Adrenal gland (tissue), 12 donors: ENCODE data around the gene CPA5. TPM values are rescaled to one million over a fixed set of nuclear protein-coding genes. Genes with fewer than 3 reads are reported as not detected.
"Not testable (repeated sequence)": the region's sequence is repeated elsewhere in the genome, so short reads cannot be mapped to it uniquely, and the experiment has no call there.

Experiments used
- DNase-seq, 7 donors: peaks; one replicate each; pipeline ENCODE4 v3.0.0-alpha.2; 2019 to 2020
- H3K27ac ChIP-seq, 5 donors: fragments of 200-600 bp; sonication (generic) in 4 of 5; 1 replicate in 3 of 5; 2 replicates in 2 of 5; pipeline versions ENCODE4 v1.5.1 to v1.8.0; 2016 to 2020; ENCODE audit warnings: mild to moderate bottlenecking in 1 of 5
- H3K27me3 ChIP-seq: fragments of 200-600 bp; 2 replicates; pipeline ENCODE4 v1.8.0; 2021
- H3K36me3 ChIP-seq, 2 donors: fragments of 200-600 bp; replicated peaks in 1 of 2; 1 replicate in 1 of 2; 2 replicates in 1 of 2; pipeline versions ENCODE4 v1.5.1 to v1.8.0; 2018 to 2022
- H3K4me1 ChIP-seq, 2 donors: fragments of 200-600 bp; replicated peaks in 1 of 2; 1 replicate in 1 of 2; 2 replicates in 1 of 2; pipeline versions ENCODE4 v1.5.1 to v1.8.0; 2018 to 2021
- H3K4me3 ChIP-seq, 4 donors: fragments of 200-600 bp; sonication (generic) in 3 of 4; one replicate each; pipeline ENCODE4 v1.5.1; 2016 to 2018
- H3K9me3 ChIP-seq, 3 donors: fragments of 200-600 bp; sonication (generic) in 1 of 3; replicated peaks in 1 of 3; 1 replicate in 2 of 3; 2 replicates in 1 of 3; pipeline versions ENCODE4 v1.5.1 to v1.8.0; 2016 to 2021
- POLR2A ChIP-seq, 2 donors: fragments of 450-650 bp; IDR thresholded peaks; one replicate each; pipeline ENCODE4 v1.6.1; 2017; ENCODE audit warnings: antibody characterized with exemption in 2 of 2, mild to moderate bottlenecking in 2 of 2, moderate library complexity in 1 of 2
- WGBS, 4 donors: extraction: QIAGEN DNeasy Blood & Tissue Kit in 2 of 4; methylation state at CpG; one replicate each; pipeline versions ENCODE4 v1.1.5 to v1.1.7; 2013 to 2017; 5-methylcytosine and 5-hydroxymethylcytosine counted together
- intact Hi-C, 2 donors: fragments of 100-400 bp; cut with DNase I; formaldehyde crosslinking; loops; one replicate each; pipeline versions ENCODE4 v1.14.1 to v1.15.0; 2022 to 2023
- polyA plus RNA-seq, 3 donors: library from polyadenylated mRNA; stranded (reverse); fragments of 200-250 nt in 2 of 3; fragments of 350-450 nt in 1 of 3; fragmentation: Illumina TruSeq in 1 of 3; extraction: RNeasy Lipid Tissue Mini Kit (QIAGEN cat#74804) in 1 of 3; gene quantifications; one replicate each; pipeline ENCODE4 v1.2.3, GENCODE V29; 2013 to 2014
- total RNA-seq, 9 donors: library from RNA; depleted of rRNA in 4 of 9; stranded (reverse); fragments of >200 nt in 4 of 9; fragments of 120-200 nt in 1 of 9; fragmentation: NEBNext Ultra II Directional in 1 of 9; extraction: Animal tissue kit (Norgen Biotek cat#: 25700) in 1 of 9; gene quantifications; one replicate each; pipeline versions ENCODE4 v1.1.0 to v1.2.4, GENCODE V29; 2013 to 2023
- TF ChIP-seq, protein P1 (sequence below), 6 experiments: fragments of 450-650 bp in 4 of 6; fragments of 200-600 bp in 2 of 6; sonication (generic) in 1 of 6; IDR thresholded peaks; 1 replicate in 5 of 6; 2 replicates in 1 of 6; pipeline versions ENCODE4 v1.5.1 to v1.8.0; 2016 to 2021; ENCODE audit warnings: antibody characterized with exemption in 6 of 6, mild to moderate bottlenecking in 2 of 6, moderate library complexity in 1 of 6
- donor health status: healthy with polysubstance abuse.
- donor health status: Bipolar disorder and iron deficiency.
- donor health status: DM: yes; HTN: yes; CAD: no.
- donor health status: DM: no; HTN: no; CAD: no.
- donor health status: DM: no; HTN: no; CAD: no.
- donor health status: DM: yes; HTN: yes; CAD: no.

The CPA5 gene
- total and polyA plus RNA-seq, 12 donors = 0.24 to 0.65 (median 0.29) TPM; not detected in 8

DNA sequence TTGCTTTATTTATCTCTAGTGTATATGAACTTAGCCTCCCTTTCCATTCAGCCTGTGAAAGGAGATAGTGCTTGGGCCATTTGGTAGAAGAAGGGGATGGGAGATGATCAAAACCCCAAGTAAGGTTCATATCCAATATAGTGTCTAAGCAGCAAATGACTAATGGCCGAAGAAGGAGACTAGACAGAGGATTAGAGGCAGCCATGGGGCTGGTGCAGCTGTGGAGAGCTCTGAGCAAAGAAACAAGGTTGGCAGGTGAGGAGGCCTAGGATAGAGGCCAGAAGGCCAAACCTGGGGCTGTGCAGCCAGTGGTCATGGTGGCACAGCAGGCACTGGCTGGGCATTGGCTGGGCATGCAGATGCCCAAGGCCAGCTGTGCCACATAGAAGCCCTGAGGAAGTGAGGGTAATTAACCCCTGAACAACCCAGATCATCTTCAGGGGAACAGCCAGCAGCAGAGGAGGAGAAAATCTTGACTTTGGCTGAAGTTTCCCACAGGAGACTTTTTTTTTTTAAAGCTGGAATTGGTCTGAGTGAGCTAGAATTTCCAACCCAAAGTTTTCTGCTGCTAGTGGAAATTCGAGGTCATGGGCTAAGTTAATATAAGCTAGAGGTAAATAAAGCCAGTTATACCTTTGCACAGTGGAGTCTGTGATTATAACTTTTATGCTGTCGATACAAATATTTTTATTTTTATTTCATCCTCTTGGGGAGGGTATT, 25.4 kb downstream of the CPA5 start:
- H3K9me3 ChIP-seq = no peaks in the 10 kb centered on the region
- H3K4me1 ChIP-seq = peaks cover 19 to 68% of the 10 kb centered on the region in 2 donors
- 47 to 73% (median 56%) methylated on average over 3 of the region's 3 CpGs for WGBS, 4 donors
- H3K27me3 ChIP-seq = no peaks in the 10 kb centered on the region
- H3K36me3 ChIP-seq = no peaks in the 10 kb centered on the region
- no peak overlapping the region for H3K4me3 ChIP-seq
- TF ChIP-seq, protein P1, sequence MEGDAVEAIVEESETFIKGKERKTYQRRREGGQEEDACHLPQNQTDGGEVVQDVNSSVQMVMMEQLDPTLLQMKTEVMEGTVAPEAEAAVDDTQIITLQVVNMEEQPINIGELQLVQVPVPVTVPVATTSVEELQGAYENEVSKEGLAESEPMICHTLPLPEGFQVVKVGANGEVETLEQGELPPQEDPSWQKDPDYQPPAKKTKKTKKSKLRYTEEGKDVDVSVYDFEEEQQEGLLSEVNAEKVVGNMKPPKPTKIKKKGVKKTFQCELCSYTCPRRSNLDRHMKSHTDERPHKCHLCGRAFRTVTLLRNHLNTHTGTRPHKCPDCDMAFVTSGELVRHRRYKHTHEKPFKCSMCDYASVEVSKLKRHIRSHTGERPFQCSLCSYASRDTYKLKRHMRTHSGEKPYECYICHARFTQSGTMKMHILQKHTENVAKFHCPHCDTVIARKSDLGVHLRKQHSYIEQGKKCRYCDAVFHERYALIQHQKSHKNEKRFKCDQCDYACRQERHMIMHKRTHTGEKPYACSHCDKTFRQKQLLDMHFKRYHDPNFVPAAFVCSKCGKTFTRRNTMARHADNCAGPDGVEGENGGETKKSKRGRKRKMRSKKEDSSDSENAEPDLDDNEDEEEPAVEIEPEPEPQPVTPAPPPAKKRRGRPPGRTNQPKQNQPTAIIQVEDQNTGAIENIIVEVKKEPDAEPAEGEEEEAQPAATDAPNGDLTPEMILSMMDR (IDR thresholded peaks at IDR 0.05) = no peak
- no peak for TF ChIP-seq POLR2A (IDR thresholded peaks at IDR 0.05)
- peak overlapping the region in 4 of 5 donors; percentile 3 to 95 (median 50) for H3K27ac ChIP-seq
- intact Hi-C loops = no loop called here
- no peak for DNase-seq

DNA sequence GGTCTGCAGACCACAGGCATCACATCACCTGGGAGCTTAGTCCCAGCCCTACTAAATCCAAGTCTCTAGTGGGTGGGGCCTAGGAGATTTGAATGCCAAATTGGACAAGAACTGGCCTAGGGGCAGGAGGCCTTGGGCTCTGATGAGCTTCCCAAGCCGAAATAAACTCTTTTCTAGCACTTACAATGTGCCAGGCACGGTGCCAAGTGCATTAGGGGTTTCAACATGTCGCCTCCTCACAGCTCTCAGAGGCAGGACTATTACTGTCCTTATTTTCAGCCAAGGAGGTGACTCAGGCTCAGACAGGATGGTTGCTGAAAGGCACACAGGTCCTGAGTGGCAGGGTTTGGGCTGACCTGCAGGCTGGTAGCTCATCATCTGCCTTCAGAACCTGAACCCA, 26.4 kb downstream of the CPA5 start:
- Histone ChIP-seq H3K4me3 (no peak overlapping the region), H3K9me3 (no peaks in the 10 kb centered on the region), H3K27me3 (no peaks in the 10 kb centered on the region), H3K36me3 (no peaks in the 10 kb centered on the region), H3K27ac (peak overlapping the region in 3 of 5 donors; percentile 10 to 95 (median 87)), H3K4me1 (peaks cover 19 to 58% of the 10 kb centered on the region in 2 donors)
- no peak for TF ChIP-seq POLR2A (IDR thresholded peaks at IDR 0.05)
- TF ChIP-seq, protein P1 (IDR thresholded peaks at IDR 0.05) = no peak
- peak in 6 of 7 donors; percentile 45 to 82 (median 72) for DNase-seq
- 33 to 73% (median 59%) methylated on average over 1 to 3 of the region's 3 CpGs for WGBS, 4 donors
- intact Hi-C loops = no loop called here

DNA sequence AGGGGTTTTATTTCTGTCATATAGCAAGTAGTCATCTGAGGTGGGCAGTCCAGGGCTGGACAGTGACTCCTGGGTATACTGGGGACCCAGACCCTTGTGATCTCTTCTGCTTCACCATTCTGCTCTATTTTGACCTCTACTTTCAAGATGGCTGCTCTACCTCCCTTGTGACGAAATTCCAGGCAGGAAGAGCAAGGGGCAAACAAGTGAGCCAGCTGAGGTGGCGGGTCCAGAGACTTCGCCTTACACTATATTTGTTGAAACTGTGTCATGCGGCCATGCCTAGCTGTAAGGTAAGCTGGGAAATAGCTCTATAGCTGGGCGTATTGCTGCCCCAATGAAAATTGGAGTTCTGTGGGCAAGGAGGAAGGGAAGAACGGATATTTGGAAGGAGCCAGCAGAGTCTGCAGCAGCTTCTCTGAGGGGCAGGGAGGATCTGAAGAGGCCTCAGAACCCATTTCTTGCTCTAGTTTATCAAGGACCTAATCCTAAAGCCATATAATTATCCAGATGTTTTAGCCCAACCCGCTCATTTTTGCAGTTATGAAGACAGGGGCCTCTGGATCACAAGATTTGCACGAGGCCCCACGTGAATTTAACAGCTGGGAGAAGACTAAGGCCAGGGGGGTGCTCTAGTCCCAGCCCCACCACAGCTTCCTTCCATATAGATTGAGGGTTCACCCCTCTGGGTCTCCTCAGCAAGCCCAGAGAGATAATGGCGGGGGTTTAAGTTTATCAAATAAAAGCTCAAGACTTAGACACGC, 28.0 kb downstream of the CPA5 start:
- Histone ChIP-seq H3K36me3 (no peaks in the 10 kb centered on the region), H3K4me3 (no peak overlapping the region), H3K27ac (peak overlapping the region; percentile 83 to 95 (median 87)), H3K9me3 (no peaks in the 10 kb centered on the region), H3K4me1 (peaks cover 19 to 54% of the 10 kb centered on the region in 2 donors), H3K27me3 (no peaks in the 10 kb centered on the region)
- intact Hi-C loops = no loop called here
- TF ChIP-seq, protein P1 (IDR thresholded peaks at IDR 0.05) = no peak
- TF ChIP-seq POLR2A (IDR thresholded peaks at IDR 0.05) = no peak
- WGBS, 4 donors = 89 to 96% (median 90%) methylated on average over 10 to 11 of the region's 11 CpGs
- no peak for DNase-seq

DNA sequence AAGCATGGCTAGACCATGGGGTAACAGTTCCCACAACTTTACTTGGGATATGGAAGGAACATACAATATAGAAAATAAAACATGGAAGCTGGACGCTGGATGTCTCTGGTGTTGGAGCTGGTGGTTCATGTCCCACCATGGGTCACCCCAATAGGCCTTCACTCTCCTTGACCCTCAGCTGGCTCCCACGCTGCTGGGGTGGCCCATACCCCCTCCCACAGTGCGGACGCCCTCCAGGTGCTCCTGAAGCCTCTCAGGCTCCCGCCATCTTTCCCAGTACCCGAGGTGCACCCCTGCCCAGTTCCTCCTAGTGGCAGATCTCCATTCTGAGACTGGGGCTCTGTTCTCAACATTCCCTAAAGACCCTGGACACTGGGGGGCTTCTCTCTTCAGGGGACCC, 29.9 kb downstream of the CPA5 start:
- Histone ChIP-seq H3K27ac (peak overlapping the region; percentile 85 to 95 (median 95)), H3K36me3 (no peaks in the 10 kb centered on the region), H3K27me3 (no peaks in the 10 kb centered on the region), H3K9me3 (no peaks in the 10 kb centered on the region), H3K4me1 (peaks cover 12 to 40% of the 10 kb centered on the region in 2 donors), H3K4me3 (no peak overlapping the region)
- intact Hi-C loops = no loop called here
- no peak for DNase-seq
- no peak for TF ChIP-seq POLR2A (IDR thresholded peaks at IDR 0.05)
- TF ChIP-seq, protein P1 (IDR thresholded peaks at IDR 0.05) = no peak
- 92 to 100% (median 96%) methylated on average over 4 to 6 of the region's 6 CpGs for WGBS, 4 donors

DNA sequence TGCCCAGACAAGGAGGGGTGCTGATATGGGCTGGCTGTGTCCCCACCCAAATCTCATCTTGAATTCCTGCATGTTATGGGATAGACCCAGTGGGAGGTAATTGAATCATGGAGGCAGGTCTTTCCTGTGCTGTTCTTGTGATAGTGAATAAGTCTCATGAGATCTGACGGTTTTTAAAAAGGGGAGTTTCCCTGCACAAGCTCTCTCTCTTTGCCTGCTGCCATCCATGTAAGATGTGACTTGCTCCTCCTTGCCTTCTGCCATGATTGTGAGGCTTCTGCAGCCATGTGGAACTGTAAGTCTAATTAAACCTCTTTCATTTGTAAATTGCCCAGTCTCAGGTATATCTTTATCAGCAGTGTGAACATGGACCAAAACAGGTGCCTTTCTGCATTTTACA, 31.8 kb downstream of the CPA5 start:
- peaks cover 10 to 22% of the 10 kb centered on the region in 2 donors for H3K4me1 ChIP-seq

More for the DNA sequence above, 31.8 kb downstream of the CPA5 start:
- 27 to 100% (median 82%) methylated on average over 1 of the region's 1 CpG for WGBS, 4 donors
- H3K27me3 ChIP-seq, H3K27ac ChIP-seq, H3K4me3 ChIP-seq, H3K9me3 ChIP-seq, intact Hi-C loops, DNase-seq, H3K36me3 ChIP-seq: not testable (repeated sequence)
